ENCODE results near the gene VWA1.
"Not testable (repeated sequence)": the region's sequence is repeated elsewhere in the genome, so short reads cannot be mapped to it uniquely, and the experiment has no call there.

VWA1 gene

GRCh38 chr1:1459711-1460110 lies 24.2 kb downstream of the VWA1 start:
- DNase-seq, result not testable (repeated sequence)

GRCh38 chr1:1460540-1461130 lies 25.1 kb downstream of the VWA1 start:
- DNase-seq, result no peak

- no peak for DNase-seq
Measured at GRCh38 chr1:1461721-1462317, 26.3 kb downstream of the VWA1 start.

GRCh38 chr1:1462318-1462966 lies 27.0 kb downstream of the VWA1 start:
- DNase-seq, result peak in 1 of 2 donors; percentile 12

GRCh38 chr1:1463312-1463711 lies 27.8 kb downstream of the VWA1 start:
- no peak for DNase-seq

- not testable (repeated sequence) for DNase-seq
Measured at GRCh38 chr1:1468196-1468985, 32.9 kb downstream of the VWA1 start.

GRCh38 chr1:1470626-1471388 lies 35.3 kb downstream of the VWA1 start:
- DNase-seq, result peak in 1 of 2 donors; percentile 6

GRCh38 chr1:1471389-1472052 lies 36.0 kb downstream of the VWA1 start, which contains the start of gene ATAD3B:
TSS of gene ATAD3B (plus strand) at chr1:1471765. CDS start at chr1:1471885, 120 bp downstream.
- peak; percentile 94 to 96 for DNase-seq

GRCh38 chr1:1472053-1472876 lies 36.8 kb downstream of the VWA1 start:
- not testable (repeated sequence) for DNase-seq

GRCh38 chr1:1476011-1476410 lies 40.5 kb downstream of the VWA1 start:
- DNase-seq, result not testable (repeated sequence)

GRCh38 chr1:1477206-1477605 lies 41.7 kb downstream of the VWA1 start:
- no peak for DNase-seq

GRCh38 chr1:1479547-1480487 lies 44.3 kb downstream of the VWA1 start:
- DNase-seq, result no peak

- not testable (repeated sequence) for DNase-seq
Measured at GRCh38 chr1:1480488-1480867, 45.0 kb downstream of the VWA1 start.

- DNase-seq, result not testable (repeated sequence)
Measured at GRCh38 chr1:1481811-1482210, 46.3 kb downstream of the VWA1 start.

- DNase-seq, result peak; percentile 18 to 33
Measured at GRCh38 chr1:1482856-1483255, 47.4 kb downstream of the VWA1 start.

- no peak for DNase-seq
Measured at GRCh38 chr1:1483714-1484113, 48.2 kb downstream of the VWA1 start.

- DNase-seq, result not testable (repeated sequence)
Measured at GRCh38 chr1:1484976-1485750, 49.7 kb downstream of the VWA1 start.

- not testable (repeated sequence) for DNase-seq
Measured at GRCh38 chr1:1485755-1486317, 50.3 kb downstream of the VWA1 start.
